Superior temporal gyrus (tissue), 1 donor: ENCODE data around the gene CNGB1.
A peak's percentile ranks its signal among the peaks of the same experiment; 100 is the strongest.
"Not testable (repeated sequence)": the region's sequence is repeated elsewhere in the genome, so short reads cannot be mapped to it uniquely, and the experiment has no call there.

ENCODE experiments used
- DNase-seq: peaks from one replicate; pipeline ENCODE4 v3.0.0-alpha.2; 2016; ENCODE audit errors: extremely low spot score

The CNGB1 gene

GRCh38 chr16:57889111-57889510 lies 81.8 kb downstream of the CNGB1 start:
- no peak for DNase-seq

GRCh38 chr16:57888128-57888527 lies 82.8 kb downstream of the CNGB1 start:
- DNase-seq, result no peak

GRCh38 chr16:57887711-57888110 lies 83.2 kb downstream of the CNGB1 start:
- DNase-seq, result no peak

- no peak for DNase-seq
Observed at GRCh38 chr16:57886427-57886826, 84.5 kb downstream of the CNGB1 start.

GRCh38 chr16:57884655-57885133 lies 86.2 kb downstream of the CNGB1 start:
- no peak for DNase-seq

- no peak for DNase-seq
Observed at GRCh38 chr16:57883953-57884654, 86.8 kb downstream of the CNGB1 start.

GRCh38 chr16:57883480-57883879 lies 87.4 kb downstream of the CNGB1 start:
- no peak for DNase-seq

GRCh38 chr16:57882792-57883191 lies 88.1 kb downstream of the CNGB1 start:
- DNase-seq, result no peak

- DNase-seq, result no peak
Observed at GRCh38 chr16:57882206-57882605, 88.7 kb downstream of the CNGB1 start.

GRCh38 chr16:57878586-57878985 lies 92.3 kb downstream of the CNGB1 start:
- DNase-seq, result no peak

GRCh38 chr16:57876210-57876609 lies 94.7 kb downstream of the CNGB1 start:
- no peak for DNase-seq

GRCh38 chr16:57875347-57875746 lies 95.6 kb downstream of the CNGB1 start:
- no peak for DNase-seq

GRCh38 chr16:57873218-57873617 lies 97.7 kb downstream of the CNGB1 start:
- no peak for DNase-seq

GRCh38 chr16:57872764-57873163 lies 98.2 kb downstream of the CNGB1 start:
- not testable (repeated sequence) for DNase-seq

GRCh38 chr16:57871456-57871855 lies 99.5 kb downstream of the CNGB1 start:
- no peak for DNase-seq

GRCh38 chr16:57870753-57871454 lies 100.0 kb downstream of the CNGB1 start:
- DNase-seq, result no peak

- DNase-seq, result no peak
Observed at GRCh38 chr16:57868913-57869520, 101.9 kb downstream of the CNGB1 start.

GRCh38 chr16:57867000-57867561 lies 103.8 kb downstream of the CNGB1 start:
- no peak for DNase-seq

GRCh38 chr16:57866529-57866918 lies 104.4 kb downstream of the CNGB1 start:
- no peak for DNase-seq

GRCh38 chr16:57865746-57866528 lies 105.0 kb downstream of the CNGB1 start:
- no peak for DNase-seq

GRCh38 chr16:57863434-57864160 lies 107.3 kb downstream of the CNGB1 start:
- peak; percentile 88 for DNase-seq
